Measurements from ENCODE around the gene SLC37A4. TPM values are rescaled to one million over a fixed set of nuclear protein-coding genes. Genes with fewer than 3 reads are reported as not detected.
"Not testable (repeated sequence)": the region's sequence is repeated elsewhere in the genome, so short reads cannot be mapped to it uniquely, and the experiment has no call there.

Gene SLC37A4
- 10 to 100 TPM in 2 of 3 donors, 1 to 10 TPM in 1; 9.4 to 11.6 (median 11.4) TPM for polyA plus RNA-seq

- peaks cover 8 to 15% of the 10 kb centered on the region in 2 donors for H3K4me1 Mint-ChIP-seq
- no peaks in the 10 kb centered on the region for H3K36me3 Mint-ChIP-seq
- peak within 1 kb of the TSS; percentile 66 to 84 (median 82) for H3K4me3 Mint-ChIP-seq
- peak within 1 kb of the TSS; percentile 57 to 87 (median 78) for H3K27ac Mint-ChIP-seq
- peak; percentile 96 to 97 (median 97) for DNase-seq
- H3K27me3 Mint-ChIP-seq (ENCODE audit: low read depth in 3 of 3) = peaks cover 0 to 4% (median 2%) of the 10 kb centered on the region in 3 donors
- H3K9me3 Mint-ChIP-seq = no peaks in the 10 kb centered on the region
Measured at GRCh38 chr11:119030329-119031047, at the start of gene SLC37A4. TSS of gene SLC37A4 (minus strand) at chr11:119030877.

GRCh38 chr11:119078675-119079420, 48.2 kb upstream of the SLC37A4 start:
- Mint-ChIP-seq H3K36me3 (peaks cover 24 to 43% (median 30%) of the 10 kb centered on the region in 3 donors), H3K27ac (no peak overlapping the region), H3K9me3 (no peaks in the 10 kb centered on the region), H3K4me1 (no peaks in the 10 kb centered on the region), H3K4me3 (no peak overlapping the region), H3K27me3 (ENCODE audit: low read depth in 3 of 3) (peaks cover 0 to 2% (median 2%) of the 10 kb centered on the region in 3 donors)
- DNase-seq = no peak

- peaks cover 0 to 2% (median 2%) of the 10 kb centered on the region in 3 donors for H3K27me3 Mint-ChIP-seq (ENCODE audit: low read depth in 3 of 3)
Measured at GRCh38 chr11:119077839-119078238, 47.2 kb upstream of the SLC37A4 start.

GRCh38 chr11:119067371-119068222, 36.9 kb upstream of the SLC37A4 start, which contains the start of gene VPS11:
TSS of gene VPS11 (plus strand) at chr11:119067818. CDS start at chr11:119067824, 6 bp downstream.
- peak within 1 kb of the TSS; percentile 92 to 100 (median 96) for H3K4me3 Mint-ChIP-seq
- peaks cover 4 to 15% (median 12%) of the 10 kb centered on the region in 3 donors for H3K27me3 Mint-ChIP-seq (ENCODE audit: low read depth in 3 of 3)
- peaks cover 1 to 15% (median 9%) of the 10 kb centered on the region in 3 donors for H3K36me3 Mint-ChIP-seq
- no peaks in the 10 kb centered on the region for H3K9me3 Mint-ChIP-seq
- peak within 1 kb of the TSS; percentile 98 to 100 (median 99) for H3K27ac Mint-ChIP-seq
- DNase-seq = peak; percentile 95 to 96 (median 95)
- peaks cover 41 to 44% of the 10 kb centered on the region in 2 donors for H3K4me1 Mint-ChIP-seq

More at GRCh38 chr11:119077839-119078238, 47.2 kb upstream of the SLC37A4 start:
- H3K9me3 Mint-ChIP-seq = no peaks in the 10 kb centered on the region
- no peaks in the 10 kb centered on the region for H3K4me1 Mint-ChIP-seq
- peaks cover 25 to 50% (median 32%) of the 10 kb centered on the region in 3 donors for H3K36me3 Mint-ChIP-seq
- no peak overlapping the region for H3K27ac Mint-ChIP-seq
- DNase-seq = no peak
- H3K4me3 Mint-ChIP-seq = no peak overlapping the region

- peaks cover 41 to 44% of the 10 kb centered on the region in 2 donors for H3K4me1 Mint-ChIP-seq
- peak in 2 of 3 donors; percentile 27 to 34 for DNase-seq
- H3K36me3 Mint-ChIP-seq = peaks cover 0 to 5% (median 3%) of the 10 kb centered on the region in 3 donors
- H3K4me3 Mint-ChIP-seq = peak overlapping the region in 3 of 5 donors; percentile 2 to 30 (median 21)
- H3K27ac Mint-ChIP-seq = peak overlapping the region; percentile 65 to 100 (median 94)
- no peaks in the 10 kb centered on the region for H3K9me3 Mint-ChIP-seq
- peaks cover 4 to 15% (median 12%) of the 10 kb centered on the region in 3 donors for H3K27me3 Mint-ChIP-seq (ENCODE audit: low read depth in 3 of 3)
Measured at GRCh38 chr11:119065369-119065768, 34.7 kb upstream of the SLC37A4 start.

- Mint-ChIP-seq H3K4me1 (peaks cover 32 to 36% of the 10 kb centered on the region in 2 donors), H3K9me3 (no peaks in the 10 kb centered on the region), H3K36me3 (no peaks in the 10 kb centered on the region), H3K27me3 (ENCODE audit: low read depth in 3 of 3) (peaks cover 5 to 11% (median 10%) of the 10 kb centered on the region in 3 donors), H3K4me3 (no peak overlapping the region), H3K27ac (no peak overlapping the region)
- no peak for DNase-seq
Measured at GRCh38 chr11:119062779-119063178, 32.1 kb upstream of the SLC37A4 start.

- Mint-ChIP-seq H3K9me3 (no peaks in the 10 kb centered on the region), H3K4me1 (peaks cover 26 to 29% of the 10 kb centered on the region in 2 donors), H3K27me3 (ENCODE audit: low read depth in 3 of 3) (peaks cover 0 to 12% (median 4%) of the 10 kb centered on the region in 3 donors), H3K36me3 (no peaks in the 10 kb centered on the region), H3K4me3 (no peak overlapping the region), H3K27ac (no peak overlapping the region)
- no peak for DNase-seq
Measured at GRCh38 chr11:119061256-119061655, 30.6 kb upstream of the SLC37A4 start.

GRCh38 chr11:119059128-119059527, 28.5 kb upstream of the SLC37A4 start:
- not testable (repeated sequence) for DNase-seq, H3K9me3 Mint-ChIP-seq, H3K36me3 Mint-ChIP-seq
- Mint-ChIP-seq H3K27ac (peak overlapping the region in 1 of 6 donors; percentile 79), H3K27me3 (ENCODE audit: low read depth in 3 of 3) (peaks cover 0 to 13% (median 4%) of the 10 kb centered on the region in 3 donors), H3K4me1 (peaks cover 31 to 34% of the 10 kb centered on the region in 2 donors), H3K4me3 (peak overlapping the region in 4 of 5 donors; percentile 33 to 61 (median 40))

GRCh38 chr11:119057000-119057769, 26.5 kb upstream of the SLC37A4 start, which contains the start of gene HYOU1:
TSS of gene HYOU1 (minus strand) at chr11:119057205. CDS start at chr11:119056160, 1,045 bp downstream.
- H3K27me3 Mint-ChIP-seq (ENCODE audit: low read depth in 3 of 3) = peaks cover 0 to 13% (median 4%) of the 10 kb centered on the region in 3 donors
- H3K9me3 Mint-ChIP-seq = no peaks in the 10 kb centered on the region
- peaks cover 15 to 19% (median 18%) of the 10 kb centered on the region in 3 donors for H3K36me3 Mint-ChIP-seq
- peak within 1 kb of the TSS; percentile 95 to 99 (median 98) for H3K27ac Mint-ChIP-seq
- peaks cover 38 to 45% of the 10 kb centered on the region in 2 donors for H3K4me1 Mint-ChIP-seq
- H3K4me3 Mint-ChIP-seq = peak within 1 kb of the TSS; percentile 92 to 97 (median 96)
- peak; percentile 99 for DNase-seq

GRCh38 chr11:119056421-119056999, 25.8 kb upstream of the SLC37A4 start:
- Mint-ChIP-seq H3K9me3 (no peaks in the 10 kb centered on the region), H3K36me3 (peaks cover 17 to 24% (median 18%) of the 10 kb centered on the region in 3 donors), H3K4me1 (peaks cover 39 to 45% of the 10 kb centered on the region in 2 donors), H3K4me3 (peak overlapping the region; percentile 92 to 97 (median 96)), H3K27ac (peak overlapping the region; percentile 91 to 98 (median 96)), H3K27me3 (ENCODE audit: low read depth in 3 of 3) (peaks cover 0 to 13% (median 4%) of the 10 kb centered on the region in 3 donors)
- DNase-seq = peak; percentile 43 to 59 (median 57)

GRCh38 chr11:119055901-119056300, 25.2 kb upstream of the SLC37A4 start:
- peaks cover 41 to 45% of the 10 kb centered on the region in 2 donors for H3K4me1 Mint-ChIP-seq
- peak in 1 of 3 donors; percentile 12 for DNase-seq
- peak overlapping the region; percentile 87 to 96 (median 92) for H3K4me3 Mint-ChIP-seq
- peak overlapping the region; percentile 82 to 98 (median 92) for H3K27ac Mint-ChIP-seq
- H3K36me3 Mint-ChIP-seq = peaks cover 17 to 29% (median 18%) of the 10 kb centered on the region in 3 donors
- H3K9me3 Mint-ChIP-seq = no peaks in the 10 kb centered on the region
- peaks cover 0 to 13% (median 5%) of the 10 kb centered on the region in 3 donors for H3K27me3 Mint-ChIP-seq (ENCODE audit: low read depth in 3 of 3)

- peaks cover 22 to 37% (median 22%) of the 10 kb centered on the region in 3 donors for H3K36me3 Mint-ChIP-seq
- no peaks in the 10 kb centered on the region for H3K9me3 Mint-ChIP-seq
- H3K27me3 Mint-ChIP-seq (ENCODE audit: low read depth in 3 of 3) = peaks cover under 1 to 13% (median 6%) of the 10 kb centered on the region in 3 donors
- peak overlapping the region in 3 of 5 donors; percentile 53 to 93 (median 53) for H3K4me3 Mint-ChIP-seq
- no peak for DNase-seq
- peaks cover 41 to 50% of the 10 kb centered on the region in 2 donors for H3K4me1 Mint-ChIP-seq
- peak overlapping the region in 2 of 6 donors; percentile 27 to 38 for H3K27ac Mint-ChIP-seq
Measured at GRCh38 chr11:119054418-119054817, 23.7 kb upstream of the SLC37A4 start.
